ENCODE results near the gene TAGLN3. TPM values are rescaled to one million over a fixed set of nuclear protein-coding genes. Genes with fewer than 3 reads are reported as not detected.

The TAGLN3 gene
- total and polyA plus RNA-seq, 11 donors: 0.25 to 1.7 (median 0.77) TPM; not detected in 4

DNA sequence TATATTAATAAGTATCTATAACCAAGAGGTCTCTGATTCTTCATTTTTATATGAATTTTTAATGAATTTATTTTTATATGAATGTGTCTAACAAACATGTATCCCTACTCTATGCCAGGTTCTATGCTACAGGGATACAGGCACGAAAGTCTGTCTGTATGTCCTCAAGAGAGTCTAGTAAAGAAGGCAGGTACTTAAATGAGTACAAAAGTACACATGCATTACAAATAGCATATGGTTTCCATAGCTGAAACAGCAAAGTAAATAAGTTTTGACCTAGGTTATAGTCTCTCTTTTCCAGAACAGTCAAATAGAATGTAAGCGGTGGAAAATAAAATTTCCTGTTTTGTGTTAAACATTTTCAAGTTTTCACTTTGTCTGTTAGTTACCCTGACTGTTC lies 33.2 kb upstream of the TAGLN3 start:
- peak overlapping the region in 1 of 12 donors; percentile 60 for H3K27ac ChIP-seq
- H3K9me3 ChIP-seq: no peaks in the 10 kb centered on the region
- no peak overlapping the region for H3K4me3 ChIP-seq
- 86 to 93% (median 89%) methylated on average over 2 of the region's 2 CpGs for WGBS, 4 donors
- peaks cover 0 to 38% (median 22%) of the 10 kb centered on the region in 12 donors for H3K4me1 ChIP-seq
- no peak for DNase-seq
- no peak for TF ChIP-seq POLR2A (IDR thresholded peaks at IDR 0.05)
- TF ChIP-seq, protein P1, sequence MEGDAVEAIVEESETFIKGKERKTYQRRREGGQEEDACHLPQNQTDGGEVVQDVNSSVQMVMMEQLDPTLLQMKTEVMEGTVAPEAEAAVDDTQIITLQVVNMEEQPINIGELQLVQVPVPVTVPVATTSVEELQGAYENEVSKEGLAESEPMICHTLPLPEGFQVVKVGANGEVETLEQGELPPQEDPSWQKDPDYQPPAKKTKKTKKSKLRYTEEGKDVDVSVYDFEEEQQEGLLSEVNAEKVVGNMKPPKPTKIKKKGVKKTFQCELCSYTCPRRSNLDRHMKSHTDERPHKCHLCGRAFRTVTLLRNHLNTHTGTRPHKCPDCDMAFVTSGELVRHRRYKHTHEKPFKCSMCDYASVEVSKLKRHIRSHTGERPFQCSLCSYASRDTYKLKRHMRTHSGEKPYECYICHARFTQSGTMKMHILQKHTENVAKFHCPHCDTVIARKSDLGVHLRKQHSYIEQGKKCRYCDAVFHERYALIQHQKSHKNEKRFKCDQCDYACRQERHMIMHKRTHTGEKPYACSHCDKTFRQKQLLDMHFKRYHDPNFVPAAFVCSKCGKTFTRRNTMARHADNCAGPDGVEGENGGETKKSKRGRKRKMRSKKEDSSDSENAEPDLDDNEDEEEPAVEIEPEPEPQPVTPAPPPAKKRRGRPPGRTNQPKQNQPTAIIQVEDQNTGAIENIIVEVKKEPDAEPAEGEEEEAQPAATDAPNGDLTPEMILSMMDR (IDR thresholded peaks at IDR 0.05): no peak
- no peak for ATAC-seq
- intact Hi-C loops (cut with DNase I): loop anchor here in 8 of 10 donors (5.0 kb wide), 6 partner anchors 33 to 298 kb away; partner anchors contain the start of gene PHLDB2 (in 1 of the 8)
- peaks cover 0 to 96% (median 24%) of the 10 kb centered on the region in 9 donors for H3K36me3 ChIP-seq
- no peaks in the 10 kb centered on the region for H3K27me3 ChIP-seq

DNA sequence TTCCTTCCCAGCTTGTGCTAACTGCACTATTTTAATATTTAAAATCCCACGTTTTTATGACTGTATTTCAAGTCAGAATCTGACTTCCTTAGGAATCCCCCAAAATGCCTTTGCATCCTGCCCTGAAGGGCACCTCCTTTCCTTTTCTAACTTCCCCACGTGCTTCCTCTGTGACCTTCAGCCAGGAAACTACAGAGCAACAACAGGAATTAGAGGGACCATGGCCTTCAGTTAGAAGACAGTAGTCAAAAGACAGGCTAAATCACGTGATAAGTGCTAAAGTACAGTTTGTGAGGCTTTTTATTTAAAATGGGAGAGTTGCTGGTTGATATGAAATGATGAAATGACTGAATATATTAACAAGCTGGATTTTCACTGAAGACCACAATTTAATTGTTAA lies 31.7 kb upstream of the TAGLN3 start:
- 16 to 27% (median 22%) methylated on average over 3 of the region's 3 CpGs for WGBS, 4 donors
- Histone ChIP-seq H3K4me1 (peaks cover 0 to 47% (median 25%) of the 10 kb centered on the region in 12 donors), H3K36me3 (peaks cover 0 to 96% (median 21%) of the 10 kb centered on the region in 9 donors), H3K4me3 (no peak overlapping the region), H3K27ac (peak overlapping the region in 11 of 12 donors; percentile 24 to 68 (median 58)), H3K27me3 (no peaks in the 10 kb centered on the region), H3K9me3 (no peaks in the 10 kb centered on the region)
- intact Hi-C loops (cut with DNase I): loop anchor here (1.0 to 5.0 kb wide), 11 partner anchors 35 to 300 kb away; partner anchors contain the start of gene PHLDB2 (in 1 of the 10)
- DNase-seq (no peak), ATAC-seq (peak in 2 of 4 donors; percentile 34 to 52)
- no peak for TF ChIP-seq POLR2A (IDR thresholded peaks at IDR 0.05)
- TF ChIP-seq, protein P1 (IDR thresholded peaks at IDR 0.05): no peak

DNA sequence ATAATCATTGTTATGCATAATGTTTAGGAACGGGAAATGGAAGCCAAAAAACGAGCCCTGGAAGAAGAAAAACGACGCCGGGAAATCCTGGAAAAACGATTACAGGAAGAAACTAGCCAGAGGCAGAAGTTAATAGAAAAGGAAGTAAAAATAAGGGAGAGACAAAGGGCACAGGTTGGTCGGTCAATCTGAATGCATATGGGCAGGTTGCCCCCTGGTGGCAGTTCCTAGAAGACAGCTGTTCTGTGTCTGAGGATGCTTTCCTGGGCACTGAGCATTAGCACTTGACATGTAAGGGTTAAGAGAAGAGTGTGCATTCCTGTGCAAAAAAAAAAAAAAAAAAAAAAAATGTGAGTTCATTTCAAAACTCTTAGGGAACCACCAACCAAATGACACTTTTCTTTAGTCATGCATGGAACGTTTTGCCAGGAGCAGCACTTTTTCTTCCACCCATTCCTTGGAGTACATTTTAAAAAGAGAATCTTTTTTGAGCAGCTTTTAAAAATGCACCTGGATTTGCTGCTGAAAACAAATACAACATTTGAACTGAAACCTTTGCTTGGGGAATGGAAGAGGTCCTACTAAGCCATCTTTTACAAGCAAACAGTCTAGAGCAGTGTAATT lies 31.0 kb upstream of the TAGLN3 start:
- H3K36me3 ChIP-seq: peaks cover 0 to 96% (median 20%) of the 10 kb centered on the region in 9 donors
- peak; percentile 74 to 89 (median 82) for DNase-seq
- H3K27me3 ChIP-seq: no peaks in the 10 kb centered on the region
- H3K27ac ChIP-seq: peak overlapping the region in 11 of 12 donors; percentile 24 to 68 (median 58)
- TF ChIP-seq POLR2A (IDR thresholded peaks at IDR 0.05): no peak
- TF ChIP-seq, protein P1 (IDR thresholded peaks at IDR 0.05): peak; percentile 78 to 95 (median 88)
- intact Hi-C loops (cut with DNase I): loop anchor here (1.0 to 5.0 kb wide), 13 partner anchors 35 to 300 kb away; partner anchors contain the start of gene PHLDB2 (in 1 of the 10)
- peaks cover 0 to 47% (median 25%) of the 10 kb centered on the region in 12 donors for H3K4me1 ChIP-seq
- H3K4me3 ChIP-seq: no peak overlapping the region
- WGBS, 4 donors: 8 to 15% (median 11%) methylated on average over 8 of the region's 8 CpGs
- H3K9me3 ChIP-seq: no peaks in the 10 kb centered on the region
- ATAC-seq: peak; percentile 50 to 84 (median 76)

DNA sequence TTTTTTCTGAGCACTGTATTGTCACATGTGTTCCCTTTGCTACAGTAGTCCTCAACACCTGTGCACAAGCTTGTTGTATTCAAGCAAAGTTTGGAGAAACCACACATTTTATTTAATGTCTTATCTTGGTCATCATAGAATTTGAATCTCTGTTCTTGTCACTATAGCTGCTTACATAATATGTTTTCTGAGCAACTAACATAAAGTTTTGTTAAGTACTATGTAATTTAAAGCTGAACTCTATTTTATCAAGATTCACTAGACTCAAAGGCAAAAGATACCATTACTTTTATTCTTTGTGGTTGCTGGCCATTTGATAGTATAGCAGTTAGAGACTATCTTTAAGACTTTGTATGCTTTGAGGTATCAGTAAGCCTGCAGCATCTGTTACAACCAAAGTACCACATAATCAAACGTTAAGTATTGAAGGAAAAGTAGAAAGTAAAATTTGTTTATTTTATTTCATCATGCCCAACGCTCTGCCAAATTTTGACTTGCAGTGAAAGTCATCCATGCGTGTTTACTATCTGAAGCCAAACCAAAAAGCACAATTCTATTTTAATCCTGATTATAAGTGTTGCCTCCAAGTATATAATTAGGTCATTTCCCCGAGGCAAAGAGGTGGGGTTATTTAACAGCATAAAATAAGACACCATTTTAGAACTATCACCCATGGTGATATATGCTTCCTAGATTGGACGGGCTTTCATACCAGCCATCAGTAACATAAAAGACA lies 30.2 kb upstream of the TAGLN3 start:
- intact Hi-C loops (cut with DNase I): loop anchor here in 8 of 10 donors (2.0 to 5.0 kb wide), 9 partner anchors 36 to 301 kb away; partner anchors contain the start of gene PHLDB2 (in 1 of the 8)
- DNase-seq: no peak

More for the DNA sequence above, 30.2 kb upstream of the TAGLN3 start:
- ATAC-seq: peak in 1 of 4 donors; percentile 9
- H3K4me1 ChIP-seq: peaks cover 0 to 47% (median 25%) of the 10 kb centered on the region in 12 donors
- WGBS, 4 donors: 20 to 49% (median 27%) methylated on average over 5 of the region's 5 CpGs
- TF ChIP-seq POLR2A (IDR thresholded peaks at IDR 0.05): no peak
- TF ChIP-seq, protein P1 (IDR thresholded peaks at IDR 0.05): no peak
- peak overlapping the region in 8 of 12 donors; percentile 5 to 55 (median 44) for H3K27ac ChIP-seq
- peaks cover 0 to 96% (median 23%) of the 10 kb centered on the region in 9 donors for H3K36me3 ChIP-seq
- no peaks in the 10 kb centered on the region for H3K27me3 ChIP-seq
- no peaks in the 10 kb centered on the region for H3K9me3 ChIP-seq
- no peak overlapping the region for H3K4me3 ChIP-seq
